GM12865 (cell line): Measurements from ENCODE around the gene ARHGAP35.
A peak's percentile ranks its signal among the peaks of the same experiment; 100 is the strongest.
"Not testable (repeated sequence)": the region's sequence is repeated elsewhere in the genome, so short reads cannot be mapped to it uniquely, and the experiment has no call there.

Source experiments
- DNase-seq: peaks from one replicate; pipeline ENCODE4 v3.0.0; 2010; ENCODE audit warnings: low read depth
- H3K4me3 ChIP-seq: 2 replicates; pipeline ENCODE4 v1.5.1; 2011; ENCODE audit warnings: mild to moderate bottlenecking, low read depth, low read length, control low read depth
- CTCF ChIP-seq: IDR thresholded peaks from 2 replicates; pipeline ENCODE4 v1.5.1; 2011; ENCODE audit warnings: low read length, control low read depth, low read depth, inconsistent platforms; ENCODE audit not compliant: insufficient read depth; ENCODE audit errors: missing control alignments

The ARHGAP35 gene

GRCh38 chr19:46880431-46880830, 19.6 kb downstream of the ARHGAP35 start:
- no peak for TF ChIP-seq CTCF
- no peak for DNase-seq
- no peak overlapping the region for H3K4me3 ChIP-seq

- H3K4me3 ChIP-seq: no peak overlapping the region
- DNase-seq: no peak
- no peak for TF ChIP-seq CTCF
Observed at GRCh38 chr19:46881092-46881491, 20.3 kb downstream of the ARHGAP35 start.

GRCh38 chr19:46882034-46882433, 21.2 kb downstream of the ARHGAP35 start:
- TF ChIP-seq CTCF: no peak
- no peak overlapping the region for H3K4me3 ChIP-seq
- DNase-seq: no peak

- not testable (repeated sequence) for DNase-seq, H3K4me3 ChIP-seq
Observed at GRCh38 chr19:46882751-46883150, 22.0 kb downstream of the ARHGAP35 start.

- no peak overlapping the region for H3K4me3 ChIP-seq
- no peak for DNase-seq
- no peak for TF ChIP-seq CTCF
Observed at GRCh38 chr19:46885411-46885810, 24.6 kb downstream of the ARHGAP35 start.

GRCh38 chr19:46886546-46887239, 25.9 kb downstream of the ARHGAP35 start:
- DNase-seq: peak; percentile 63
- H3K4me3 ChIP-seq: no peak overlapping the region
- TF ChIP-seq CTCF: no peak

GRCh38 chr19:46887240-46887782, 26.5 kb downstream of the ARHGAP35 start:
- DNase-seq: no peak
- no peak overlapping the region for H3K4me3 ChIP-seq
- TF ChIP-seq CTCF: no peak
